Lung (tissue), 12 donors: Measurements from ENCODE around the gene MMEL1. TPM values are rescaled to one million over a fixed set of nuclear protein-coding genes. Genes with fewer than 3 reads are reported as not detected.

Experiments
- ATAC-seq: fragments of 200-7000 bp; cut with Tn5 transposase; one replicate; pipeline ENCODE4 v1.9.1; 2020; ENCODE audit warnings: moderate number of reproducible peaks; ENCODE audit not compliant: insufficient read depth, low FRiP score
- DNase-seq, 3 donors: peaks; one replicate each; pipeline ENCODE4 v3.0.0-alpha.2; 2013 to 2017
- H3K27ac ChIP-seq, 2 donors: one replicate each; pipeline ENCODE4 v1.5.1; 2013; ENCODE audit warnings: mild to moderate bottlenecking in 2 of 2, moderate library complexity in 2 of 2, control low read depth in 1 of 2, inconsistent platforms in 1 of 2, low read depth in 1 of 2, low read length in 1 of 2
- H3K27me3 ChIP-seq, 3 donors: one replicate each; pipeline ENCODE4 v1.5.1; 2013; ENCODE audit warnings: low read length in 2 of 3; ENCODE audit not compliant: control insufficient read depth in 3 of 3, insufficient read depth in 3 of 3
- H3K36me3 ChIP-seq, 4 donors: one replicate each; pipeline ENCODE4 v1.5.1; 2013; ENCODE audit warnings: low read length in 4 of 4, mild to moderate bottlenecking in 1 of 4, moderate library complexity in 1 of 4; ENCODE audit not compliant: control insufficient read depth in 4 of 4, insufficient read depth in 4 of 4
- H3K4me1 ChIP-seq, 5 donors: one replicate each; pipeline ENCODE4 v1.5.1; 2013; ENCODE audit warnings: low read length in 5 of 5, mild to moderate bottlenecking in 2 of 5, moderate library complexity in 1 of 5; ENCODE audit not compliant: control insufficient read depth in 5 of 5, insufficient read depth in 5 of 5
- H3K4me3 ChIP-seq: one replicate; pipeline ENCODE4 v1.5.1; 2013; ENCODE audit warnings: mild to moderate bottlenecking, control low read depth, moderate library complexity
- H3K9ac ChIP-seq, 2 donors: one replicate each; pipeline ENCODE4 v1.5.1; 2013; ENCODE audit warnings: low read length in 2 of 2, control low read depth in 1 of 2; ENCODE audit not compliant: insufficient read depth in 1 of 2
- H3K9me3 ChIP-seq, 4 donors: one replicate each; pipeline ENCODE4 v1.5.1; 2013; ENCODE audit warnings: low read length in 3 of 4, mild to moderate bottlenecking in 1 of 4, moderate library complexity in 1 of 4; ENCODE audit not compliant: control insufficient read depth in 4 of 4, insufficient read depth in 3 of 4
- CTCF ChIP-seq: IDR thresholded peaks from 2 replicates; pipeline ENCODE4 v1.5.1; 2012; ENCODE audit warnings: mild to moderate bottlenecking; ENCODE audit errors: control extremely low read depth, extremely low read depth
- WGBS, 2 donors: extraction: QIAGEN DNeasy Blood & Tissue Kit; methylation state at CpG; one replicate each; pipeline ENCODE4 v1.1.7; 2013; 5-methylcytosine and 5-hydroxymethylcytosine counted together
- polyA plus RNA-seq, 2 donors: library from polyadenylated mRNA; stranded (reverse); fragments of 200-250 nt; gene quantifications; one replicate each; pipeline ENCODE4 v1.2.1, GENCODE V29; 2013
- total RNA-seq, 2 donors: library from RNA; depleted of rRNA in 1 of 2; stranded (reverse); fragments of >200 nt in 1 of 2; gene quantifications; one replicate each; pipeline ENCODE4 v1.2.1, GENCODE V29; 2014 to 2021
- donor health status: control.
- donor health status: control.
- donor health status: Bipolar disorder and iron deficiency.
- donor health status: healthy.
- donor health status: DM: yes; HTN: yes; CAD: no.

The MMEL1 gene
- total and polyA plus RNA-seq, 4 donors: 4.0 to 8.4 (median 6.0) TPM

- WGBS, 2 donors: 0 to 1% methylated on average over 38 to 52 of the region's 52 CpGs
- DNase-seq: peak; percentile 54 to 76 (median 60)
These were observed 86.2 kb downstream of the MMEL1 start for GRCh38 chr1:2546515-2547209.

GRCh38 chr1:2545754-2546514 lies 86.9 kb downstream of the MMEL1 start:
- Histone ChIP-seq H3K36me3 (no peaks in the 10 kb centered on the region), H3K4me1 (peaks cover 2 to 50% (median 16%) of the 10 kb centered on the region in 5 donors), H3K4me3 (peak overlapping the region; percentile 61), H3K9me3 (no peaks in the 10 kb centered on the region), H3K27me3 (no peaks in the 10 kb centered on the region), H3K27ac (peak overlapping the region; percentile 83 to 96), H3K9ac (no peak overlapping the region)
- 1 to 4% methylated on average over 20 to 39 of the region's 43 CpGs for WGBS, 2 donors
- no peak for TF ChIP-seq CTCF
- DNase-seq (peak; percentile 68 to 86 (median 85)), ATAC-seq (peak; percentile 67)

More at GRCh38 chr1:2546515-2547209, 86.2 kb downstream of the MMEL1 start:
- ATAC-seq: peak; percentile 75
- H3K4me1 ChIP-seq: peaks cover 2 to 50% (median 16%) of the 10 kb centered on the region in 5 donors
- no peak overlapping the region for H3K9ac ChIP-seq
- no peaks in the 10 kb centered on the region for H3K27me3 ChIP-seq
- H3K27ac ChIP-seq: peak overlapping the region; percentile 83 to 96
- no peaks in the 10 kb centered on the region for H3K36me3 ChIP-seq
- no peaks in the 10 kb centered on the region for H3K9me3 ChIP-seq
- peak overlapping the region; percentile 61 for H3K4me3 ChIP-seq
- no peak for TF ChIP-seq CTCF

GRCh38 chr1:2544875-2545640 lies 87.8 kb downstream of the MMEL1 start:
- Histone ChIP-seq H3K27ac (peak overlapping the region in 1 of 2 donors; percentile 1), H3K4me3 (no peak overlapping the region), H3K9ac (no peak overlapping the region), H3K4me1 (peaks cover 2 to 53% (median 16%) of the 10 kb centered on the region in 5 donors), H3K36me3 (no peaks in the 10 kb centered on the region), H3K27me3 (no peaks in the 10 kb centered on the region), H3K9me3 (no peaks in the 10 kb centered on the region)
- TF ChIP-seq CTCF: no peak
- 55 to 79% methylated on average over 19 of the region's 19 CpGs for WGBS, 2 donors
- no peak for DNase-seq
- ATAC-seq: no peak
